Measurements from ENCODE around the gene SWT1.

The SWT1 gene

DNA sequence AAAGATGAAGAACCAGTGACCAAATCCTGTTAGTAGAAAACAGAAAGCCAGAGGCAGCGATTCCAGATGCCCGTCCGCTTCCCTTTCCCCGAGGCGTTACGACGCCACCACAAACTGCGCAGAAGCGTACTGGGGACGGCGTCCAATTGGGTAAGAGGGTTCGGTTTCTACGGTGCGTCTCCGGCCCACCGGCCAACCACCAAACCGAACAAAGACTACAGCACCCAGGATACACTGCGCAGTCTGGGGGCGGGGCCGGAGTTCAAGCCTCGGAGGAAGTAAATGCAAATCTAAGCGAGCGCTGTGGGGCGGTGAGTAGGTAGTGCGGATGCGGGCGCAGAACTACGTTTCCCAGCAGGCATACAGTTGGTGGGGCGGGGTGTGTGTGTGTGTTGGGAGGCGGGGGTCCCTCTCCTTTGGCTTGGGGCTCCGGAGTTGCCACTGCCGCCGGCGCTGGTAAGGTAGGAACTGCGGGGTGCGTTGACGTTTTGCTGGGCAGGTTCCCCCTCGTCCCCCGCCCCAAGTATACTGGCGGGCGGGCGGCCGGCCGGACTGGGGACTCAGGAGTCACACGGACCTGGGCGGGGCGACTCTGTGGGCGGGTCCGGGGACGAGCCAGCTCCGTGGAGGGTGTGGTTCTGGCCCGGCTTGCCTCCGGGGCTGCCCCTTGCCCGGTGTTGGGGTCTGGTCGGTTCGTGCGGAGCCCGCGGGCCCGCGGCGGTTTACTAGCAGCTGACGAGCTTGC, at the start of gene SWT1, which contains the start of gene TRMT1L:
Gene SWT1, plus strand, starts transcription at position 314 of the 745 bp plus-strand sequence. CDS start 3,675 bp downstream, outside the sequence.
Gene TRMT1L, minus strand, starts transcription at position 100 of the 745 bp plus-strand sequence. CDS start 241 bp downstream, outside the sequence.
- peak; percentile 97 to 98 for DNase-seq

DNA sequence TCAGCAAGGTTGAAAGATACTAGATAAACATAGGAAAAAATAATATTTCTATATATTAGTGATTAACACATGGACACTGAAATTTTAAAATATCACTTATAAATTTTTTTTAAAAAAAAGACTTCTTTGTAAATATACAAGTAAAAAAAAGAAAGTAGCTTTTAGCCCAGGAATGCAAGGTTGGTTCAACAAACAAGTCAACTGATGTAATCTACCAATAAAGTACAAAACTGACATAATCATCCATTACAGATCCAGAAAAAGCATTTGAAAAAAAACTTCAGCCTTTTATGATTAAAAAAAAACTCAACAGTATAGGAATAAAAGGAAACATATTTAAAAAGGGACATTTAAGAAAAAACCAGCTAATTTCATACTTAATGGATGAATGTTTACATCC, 48.6 kb upstream of the SWT1 start:
- DNase-seq = no peak

- DNase-seq = no peak
These were observed 46.8 kb upstream of the SWT1 start for GRCh38 chr1:185110145-185110544.

DNA sequence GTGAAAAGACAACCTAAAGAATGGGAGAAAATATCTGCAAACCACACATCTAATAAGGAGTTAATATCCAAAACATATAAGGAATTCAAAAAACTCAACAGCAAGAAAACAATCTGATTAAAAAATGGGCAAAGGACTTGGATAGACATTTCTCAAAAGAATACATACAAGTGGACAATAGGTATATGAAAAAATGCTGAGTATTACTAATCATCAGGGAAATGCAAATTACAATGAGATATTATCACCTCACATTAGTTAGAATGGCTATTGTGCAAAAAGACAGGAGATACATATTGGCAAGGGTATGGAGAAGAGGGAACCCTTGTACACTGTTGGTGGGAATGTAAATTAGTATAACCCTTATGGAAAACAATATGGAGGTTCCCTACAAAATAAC, 45.1 kb upstream of the SWT1 start:
- no peak for DNase-seq

DNA sequence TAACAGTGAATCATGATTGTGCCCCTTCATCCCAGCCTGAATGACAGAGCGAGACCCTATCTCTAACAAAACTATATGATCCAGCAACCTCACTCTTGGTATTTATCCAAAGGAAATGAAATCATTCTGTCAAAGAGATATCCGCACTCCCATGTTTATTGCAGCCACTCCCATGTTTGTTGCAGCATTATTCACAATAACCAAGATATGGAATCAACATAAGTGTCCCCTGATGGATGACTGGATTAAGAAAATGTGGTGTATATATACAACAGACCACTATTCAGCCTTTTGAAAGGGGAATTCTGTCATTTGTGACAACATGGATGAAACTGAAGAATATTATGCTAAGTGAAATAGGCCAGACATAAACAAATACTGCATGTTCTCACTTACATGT, 44.6 kb upstream of the SWT1 start:
- no peak for DNase-seq

DNA sequence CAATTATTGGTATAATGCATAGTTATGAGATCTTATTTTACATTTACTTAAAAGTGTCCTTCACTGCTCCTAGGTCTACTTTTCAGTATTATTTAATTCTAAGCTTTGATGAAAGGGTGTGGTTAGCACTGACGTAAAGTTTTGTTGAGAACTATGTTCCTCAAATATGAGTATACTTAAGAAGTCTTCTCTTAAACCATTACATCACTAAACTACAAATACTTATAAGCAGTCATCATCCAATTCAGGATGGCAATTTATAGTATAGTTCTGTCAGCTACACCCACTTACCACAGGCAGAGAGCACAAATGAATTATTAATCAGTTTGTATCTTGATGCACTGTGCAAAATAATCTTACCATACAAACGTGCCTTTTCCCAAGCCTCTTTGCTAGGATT, 27.3 kb upstream of the SWT1 start:
- DNase-seq = no peak

DNA sequence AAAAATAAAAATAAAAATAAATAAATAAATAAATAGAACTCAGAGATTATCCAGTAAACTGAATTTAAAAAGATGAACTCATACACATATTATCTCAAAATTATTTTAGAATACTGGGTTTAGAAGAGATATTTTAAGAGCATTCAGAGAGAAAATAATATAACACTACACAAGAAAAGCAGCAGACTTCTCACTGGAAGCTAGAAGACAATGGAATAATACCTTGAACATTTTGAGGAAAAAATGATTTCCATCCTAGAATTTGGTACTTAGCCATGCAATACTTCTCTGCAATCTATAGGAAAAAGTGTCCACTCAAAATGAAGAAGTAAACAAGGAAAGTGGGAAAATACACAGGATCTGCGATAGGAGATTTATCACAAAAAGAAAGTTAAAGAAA, 24.4 kb upstream of the SWT1 start:
- no peak for DNase-seq

- DNase-seq = no peak
These were observed 18.9 kb upstream of the SWT1 start for GRCh38 chr1:185137896-185138545.

DNA sequence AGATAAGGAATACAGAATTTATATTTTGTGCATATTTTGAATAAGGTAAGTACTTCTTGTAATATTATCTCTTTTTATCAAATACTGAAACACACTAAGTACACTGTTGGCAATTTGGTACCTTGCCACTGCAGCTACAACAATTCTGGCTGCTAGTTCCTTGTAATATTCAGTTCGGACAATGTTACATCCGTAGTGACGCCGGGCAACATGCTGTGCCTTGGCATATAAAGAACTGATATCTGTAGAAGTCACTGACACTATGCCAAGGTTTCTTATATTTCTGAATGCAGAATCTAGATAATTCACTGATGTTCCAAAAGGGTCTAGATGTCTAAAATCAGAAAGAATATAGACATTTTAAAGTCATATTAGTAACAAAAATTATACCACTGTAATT, 17.7 kb upstream of the SWT1 start:
- no peak for DNase-seq

DNA sequence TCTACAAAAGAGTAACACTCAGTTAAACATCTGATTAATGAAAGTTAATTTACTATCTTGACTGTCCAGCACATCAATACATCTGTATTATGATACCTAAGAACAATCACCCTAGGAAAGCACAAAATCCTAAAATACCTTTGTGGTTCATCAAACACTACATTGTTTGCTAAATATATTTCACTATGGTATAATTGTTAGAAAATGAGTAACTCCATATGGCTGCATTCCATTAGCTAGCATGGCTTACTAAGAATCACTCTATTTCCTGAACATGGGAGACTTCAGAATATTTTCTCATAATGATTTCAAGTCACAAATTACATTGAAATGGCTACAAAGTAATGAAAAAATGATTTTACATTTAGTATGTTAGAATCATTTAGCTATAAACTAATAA, 12.7 kb upstream of the SWT1 start:
- DNase-seq = no peak

GRCh38 chr1:185151215-185151614, 5.8 kb upstream of the SWT1 start:
- DNase-seq = no peak

DNA sequence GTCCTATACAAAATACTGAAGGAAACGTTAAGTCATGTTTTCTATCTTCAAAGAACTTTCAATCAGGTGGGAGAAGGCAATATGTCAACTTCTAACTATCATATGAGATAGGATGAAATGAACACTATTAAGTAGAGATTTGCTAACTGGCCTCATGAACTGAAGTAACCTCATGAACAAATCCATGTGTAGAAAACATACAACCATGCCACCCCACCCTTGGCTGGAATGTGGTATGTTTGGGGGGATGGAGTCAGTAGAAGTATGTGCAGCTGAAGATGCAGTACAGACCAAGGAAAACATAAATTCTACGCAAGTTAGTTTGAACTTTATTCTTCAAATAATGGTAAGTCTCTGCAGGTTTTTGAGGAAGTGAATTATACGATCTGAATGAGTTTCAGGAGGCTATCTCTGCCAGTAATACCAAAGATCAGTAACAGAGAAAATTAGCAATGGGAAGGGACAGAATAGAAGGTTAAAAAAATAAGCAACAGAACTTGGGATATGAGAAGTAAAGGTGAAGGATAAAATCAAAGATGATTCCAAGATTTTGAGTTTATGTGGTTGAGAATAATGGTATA, 4.7 kb upstream of the SWT1 start:
- DNase-seq = no peak

- DNase-seq = no peak
These were observed 2.0 kb upstream of the SWT1 start for GRCh38 chr1:185154912-185155513.

DNA sequence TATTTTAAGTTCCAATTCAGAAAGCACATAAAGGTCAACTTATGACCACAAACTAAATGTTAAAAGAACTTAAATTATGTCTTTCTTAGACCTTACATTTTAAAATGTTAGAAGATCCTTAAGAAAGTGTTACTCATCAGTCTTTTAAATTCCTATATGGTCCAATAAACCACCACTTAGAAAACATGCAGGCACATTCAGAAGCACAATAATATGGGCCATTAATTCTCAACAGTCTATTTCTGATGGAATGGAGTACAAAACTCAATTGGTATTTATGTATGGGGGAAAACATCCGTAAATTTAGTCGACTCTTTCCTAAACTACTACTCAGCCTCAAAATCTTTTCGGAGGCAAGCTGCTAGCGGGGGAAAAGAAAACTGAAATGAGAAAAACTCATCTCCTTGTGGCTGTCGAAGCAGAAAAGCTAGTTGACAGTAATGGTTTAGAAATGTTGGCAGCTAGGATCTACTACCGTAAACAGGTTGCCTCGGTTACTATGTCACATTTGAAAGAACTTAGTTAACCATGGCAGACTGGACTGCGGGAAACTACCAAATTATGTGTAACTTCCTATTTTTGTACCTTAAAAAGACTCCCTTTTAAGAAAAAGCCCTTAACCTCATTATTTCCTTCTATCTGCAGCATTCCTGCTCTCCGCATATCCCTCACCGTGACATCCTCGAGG, 1.2 kb upstream of the SWT1 start:
- no peak for DNase-seq

DNA sequence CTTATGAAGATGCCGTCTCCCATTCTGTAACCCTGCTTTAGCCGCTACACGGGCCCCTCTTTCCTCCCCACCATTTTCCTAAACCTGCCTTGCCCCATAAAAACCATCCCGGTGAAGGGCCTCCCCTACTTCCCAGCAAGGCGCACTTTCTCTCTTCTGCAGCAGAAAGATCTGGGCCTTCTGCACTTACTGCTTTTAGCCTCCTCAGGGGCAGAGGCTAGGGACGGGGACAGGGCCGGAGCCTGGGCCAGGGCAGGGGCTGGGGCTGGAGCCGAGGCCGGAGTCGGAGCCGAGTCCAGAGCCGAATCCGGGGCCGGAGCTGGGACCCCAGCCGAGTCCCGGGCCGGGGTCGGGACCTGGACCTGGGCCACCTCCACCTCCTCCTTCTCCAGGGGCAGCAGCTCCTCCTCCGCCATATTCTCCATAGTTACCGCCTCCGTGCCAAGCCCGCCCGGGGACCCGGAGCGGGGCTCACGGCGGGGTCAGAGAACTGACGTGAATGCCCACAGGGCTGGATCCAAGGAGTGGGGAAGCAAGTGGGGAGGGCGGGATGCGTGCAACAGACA, 596 bp upstream of the SWT1 start:
- no peak for DNase-seq

DNA sequence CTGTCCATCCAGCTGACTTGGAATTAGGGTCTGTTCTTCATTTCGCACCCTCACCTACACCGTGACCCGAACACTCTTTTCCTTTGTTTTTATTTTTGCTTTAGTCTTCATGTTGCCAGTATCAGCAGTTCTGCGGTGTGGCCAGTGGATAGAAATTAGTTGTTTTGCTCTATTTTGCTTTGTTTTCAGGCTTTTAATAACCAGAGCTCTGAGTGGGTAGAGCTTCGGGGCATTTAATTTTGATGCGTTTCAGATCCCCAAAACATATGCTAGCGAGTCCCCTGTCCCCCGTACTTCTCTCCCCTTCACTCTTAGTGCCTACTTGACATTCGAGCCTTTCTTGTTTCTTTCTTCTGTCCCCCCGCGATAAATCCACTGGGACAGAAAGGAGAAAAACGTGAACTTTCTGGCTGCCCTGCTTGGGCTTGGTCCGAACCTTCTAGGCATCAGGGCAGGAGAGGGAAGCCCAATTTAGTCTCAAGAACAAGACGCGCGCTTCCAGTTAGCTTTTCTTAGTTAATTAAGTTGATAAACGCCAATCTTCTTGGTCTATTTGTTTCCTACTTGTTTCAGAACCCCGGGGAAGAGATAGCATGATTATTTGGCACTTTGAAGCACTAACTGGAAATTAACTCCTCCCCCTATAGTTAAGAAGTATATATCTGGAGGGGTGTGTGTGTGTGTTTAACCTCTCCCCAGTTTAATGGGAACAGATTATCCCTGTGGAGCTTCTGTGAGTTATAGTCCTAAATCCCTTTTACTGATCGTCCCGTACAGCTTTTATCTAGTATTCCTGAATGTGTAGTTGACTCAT, 839 bp downstream of the SWT1 start:
- DNase-seq = no peak

DNA sequence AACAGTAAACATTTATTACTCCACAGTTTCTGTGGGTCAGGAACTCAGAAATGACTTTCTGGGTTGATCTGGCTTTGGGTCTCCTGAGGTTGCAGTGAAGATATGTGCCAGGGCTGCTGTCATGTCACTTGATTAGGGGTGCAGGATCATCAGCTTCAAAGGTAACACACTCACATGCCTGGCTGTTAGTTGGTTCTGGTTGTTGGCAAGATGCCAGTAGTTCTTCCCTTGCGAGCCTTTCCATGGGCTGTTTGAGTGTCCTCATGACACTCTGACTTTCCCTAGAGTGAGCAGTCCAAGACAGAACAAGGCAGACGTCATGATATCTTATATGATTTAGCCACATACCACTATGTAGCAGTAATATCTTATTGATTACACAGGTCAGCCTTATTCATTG, 1.8 kb downstream of the SWT1 start:
- no peak for DNase-seq

DNA sequence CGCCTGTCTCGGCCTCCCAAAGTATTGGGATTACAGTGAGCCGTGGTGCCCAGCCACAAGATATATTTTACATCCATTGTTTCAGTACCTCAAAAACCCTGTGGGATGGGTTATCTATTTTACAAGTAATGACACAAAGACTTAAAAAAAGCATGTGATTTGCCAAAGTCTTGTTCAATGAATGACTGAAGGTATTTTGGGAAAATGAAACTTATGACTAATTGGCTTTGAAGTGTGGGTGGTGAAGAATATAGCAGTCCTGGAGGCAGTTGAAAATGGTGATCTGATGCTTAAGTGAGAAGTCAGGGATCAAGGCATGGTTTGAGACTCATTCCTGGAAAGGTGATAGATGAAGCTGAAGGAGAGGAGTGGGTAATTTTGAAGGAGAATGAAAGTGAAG, 3.0 kb downstream of the SWT1 start:
- DNase-seq = no peak

GRCh38 chr1:185162491-185162890, 5.5 kb downstream of the SWT1 start:
- DNase-seq = no peak

DNA sequence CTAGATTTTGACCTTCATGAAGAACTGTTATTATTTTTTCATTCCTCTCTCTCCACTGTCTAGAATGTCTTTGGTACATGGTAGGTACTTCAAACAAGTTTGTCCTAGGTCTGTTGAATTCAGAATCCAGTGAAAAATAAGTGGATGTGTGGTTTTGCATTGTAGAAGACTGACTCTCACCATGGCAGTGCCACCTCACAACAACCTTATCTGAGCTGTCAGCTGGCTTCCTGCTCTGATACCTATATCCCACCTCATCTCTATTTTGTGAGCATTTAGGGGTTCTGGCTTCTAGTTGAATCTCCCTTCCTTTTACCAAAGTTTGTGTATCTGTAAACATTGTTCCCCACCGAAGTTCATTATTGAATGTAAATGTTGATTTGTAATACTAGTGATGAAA, 9.1 kb downstream of the SWT1 start:
- DNase-seq = no peak

DNA sequence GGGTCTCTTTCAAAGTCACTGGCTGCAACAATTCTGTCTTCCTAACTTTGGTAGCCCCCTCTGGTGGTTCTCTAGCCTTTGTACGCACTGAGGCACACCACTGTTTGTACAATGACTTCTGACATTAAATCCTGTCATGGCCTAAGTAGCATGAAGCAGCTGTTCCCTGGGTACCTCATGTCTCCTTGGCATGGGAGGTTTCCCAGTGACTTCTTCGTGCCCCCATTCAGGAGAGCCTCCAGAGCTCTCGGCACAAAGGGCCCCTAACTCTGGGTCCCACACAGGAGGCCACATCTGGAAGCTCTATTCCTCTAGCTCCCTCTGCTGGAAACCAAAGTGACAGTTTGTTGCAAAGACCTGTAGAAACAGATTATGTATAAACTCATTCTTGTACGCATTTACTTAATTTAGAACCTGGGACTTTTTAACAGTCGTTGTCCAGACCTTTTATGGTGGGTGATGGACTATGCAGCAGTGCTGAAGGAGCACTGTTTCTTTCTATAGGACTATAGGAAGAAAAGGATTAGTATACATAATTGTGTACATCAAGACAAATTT, 13.4 kb downstream of the SWT1 start:
- DNase-seq = peak in 1 of 2 experiments; percentile 16

- no peak for DNase-seq
These were observed 36.8 kb downstream of the SWT1 start for GRCh38 chr1:185193756-185194155.
